Common myeloid progenitor, CD34-positive (primary cell): ENCODE results near the gene SLTM.
"Not testable (repeated sequence)": the region's sequence is repeated elsewhere in the genome, so short reads cannot be mapped to it uniquely, and the experiment has no call there.

ENCODE experiments used
- CTCF ChIA-PET: fragments of 350-600 bp; sonication (Branson Sonifier 250); formaldehyde crosslinking; loops from one replicate; lab custom pipeline; 2021; ENCODE audit warnings: antibody characterized with exemption; lab: Charles Lee
- POLR2A ChIA-PET: fragments of 350-600 bp; sonication (Branson Sonifier 250); formaldehyde crosslinking; loops from one replicate; lab custom pipeline; 2021; ENCODE audit warnings: antibody characterized with exemption; lab: Charles Lee
- DNase-seq, 3 donors: peaks; one replicate each; pipeline versions ENCODE4 v3.0.0 to v3.0.0-alpha.2; 2013
- H3K27ac ChIP-seq, 2 experiments: 1 replicate in 1 of 2; 2 replicates in 1 of 2; pipeline ENCODE4 v1.7.0; 2013; ENCODE audit warnings: inconsistent platforms in 2 of 2, low read length in 2 of 2, mild to moderate bottlenecking in 2 of 2, low read depth in 1 of 2, moderate library complexity in 1 of 2; ENCODE audit not compliant: severe bottlenecking in 2 of 2, insufficient read depth in 1 of 2, poor library complexity in 1 of 2
- H3K27me3 ChIP-seq, 5 experiments: replicated peaks in 2 of 5; 1 replicate in 3 of 5; 2 replicates in 2 of 5; pipeline versions ENCODE4 v1.6.1 to v1.7.0; 2013; ENCODE audit warnings: low read length in 4 of 5, mild to moderate bottlenecking in 2 of 5, moderate library complexity in 2 of 5, inconsistent platforms in 1 of 5; ENCODE audit not compliant: insufficient read depth in 5 of 5, control insufficient read depth in 4 of 5
- H3K36me3 ChIP-seq, 4 experiments: 1 replicate in 2 of 4; 2 replicates in 2 of 4; pipeline versions ENCODE4 v1.6.1 to v1.7.0; 2013; ENCODE audit warnings: low read length in 3 of 4, control low read depth in 1 of 4, mild to moderate bottlenecking in 1 of 4; ENCODE audit not compliant: control insufficient read depth in 4 of 4, insufficient read depth in 4 of 4
- H3K4me1 ChIP-seq, 4 experiments: 1 replicate in 3 of 4; 2 replicates in 1 of 4; pipeline versions ENCODE4 v1.6.1 to v1.7.1; 2013; ENCODE audit warnings: low read length in 3 of 4, mild to moderate bottlenecking in 3 of 4, control low read depth in 1 of 4, inconsistent platforms in 1 of 4, moderate library complexity in 1 of 4; ENCODE audit not compliant: control insufficient read depth in 4 of 4, insufficient read depth in 4 of 4; ENCODE audit errors: control extremely low read depth in 1 of 4
- H3K4me3 ChIP-seq, 7 experiments: 1 replicate in 4 of 7; 2 replicates in 3 of 7; pipeline versions ENCODE4 v1.5.1 to v1.7.0; 2013; ENCODE audit warnings: mild to moderate bottlenecking in 7 of 7, low read length in 6 of 7, moderate library complexity in 6 of 7, inconsistent platforms in 2 of 7, low read depth in 2 of 7, control low read depth in 1 of 7; ENCODE audit not compliant: insufficient read depth in 4 of 7, control insufficient read depth in 1 of 7; ENCODE audit errors: extremely low read depth in 1 of 7
- H3K9me3 ChIP-seq, 5 experiments: 1 replicate in 4 of 5; 2 replicates in 1 of 5; pipeline versions ENCODE4 v1.6.1 to v1.7.1; 2013; ENCODE audit warnings: low read length in 4 of 5, mild to moderate bottlenecking in 2 of 5, inconsistent platforms in 1 of 5, low read depth in 1 of 5, moderate library complexity in 1 of 5; ENCODE audit not compliant: control insufficient read depth in 4 of 5, insufficient read depth in 2 of 5; ENCODE audit errors: control extremely low read depth in 1 of 5
- WGBS: methylation state at CpG from one replicate; pipeline ENCODE4 v1.1.5; 2013; ENCODE audit not compliant: insufficient coverage; 5-methylcytosine and 5-hydroxymethylcytosine counted together

Gene SLTM

GRCh38 chr15:58870451-58870850 is 63.0 kb downstream of the SLTM start:
- no peak overlapping the region for H3K27ac ChIP-seq
- peaks cover 0 to under 1% (median 0%) of the 10 kb centered on the region in 5 experiments for H3K27me3 ChIP-seq
- DNase-seq: no peak
- H3K4me1 ChIP-seq: peaks cover 0 to under 1% (median 0%) of the 10 kb centered on the region in 4 experiments
- ChIA-PET CTCF (no interaction called here), POLR2A (no interaction called here)
- no peaks in the 10 kb centered on the region for H3K9me3 ChIP-seq
- H3K4me3 ChIP-seq: no peak overlapping the region
- H3K36me3 ChIP-seq: no peaks in the 10 kb centered on the region
- no CpG with 5 or more reads among the region's 4 CpGs for WGBS

- Histone ChIP-seq H3K27ac (no peak overlapping the region), H3K4me3 (no peak overlapping the region), H3K4me1 (peaks cover 0 to 10% (median 5%) of the 10 kb centered on the region in 4 experiments), H3K36me3 (no peaks in the 10 kb centered on the region), H3K27me3 (peaks cover 0 to 16% (median 2%) of the 10 kb centered on the region in 5 experiments), H3K9me3 (no peaks in the 10 kb centered on the region)
- ChIA-PET CTCF (no interaction called here), POLR2A (no interaction called here)
- 100% methylated on average over 2 of the region's 4 CpGs for WGBS
- no peak for DNase-seq
Observed at GRCh38 chr15:58867926-58868325, 65.6 kb downstream of the SLTM start.

DNA sequence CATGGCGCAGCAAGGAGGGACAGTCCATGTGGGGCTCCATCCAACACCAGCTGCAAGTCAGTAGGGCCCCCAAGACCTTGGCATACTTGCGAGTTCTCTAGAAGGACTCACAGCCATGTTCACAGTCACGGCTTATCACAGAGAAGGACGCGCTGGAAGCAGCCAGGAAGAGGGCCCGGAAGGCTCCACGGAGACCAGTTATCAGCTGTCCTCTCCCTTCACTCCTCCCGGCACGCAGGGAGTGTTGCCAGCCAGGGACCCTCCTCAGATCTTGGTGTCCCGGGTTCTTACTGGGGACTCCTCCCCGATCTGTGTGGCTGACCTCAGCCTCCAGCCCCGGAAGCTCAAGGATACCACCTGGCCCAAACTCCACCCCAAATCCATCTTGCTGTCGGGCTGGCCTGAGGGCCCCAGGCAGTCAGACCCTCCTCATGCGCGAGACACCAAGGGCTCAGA is 68.0 kb downstream of the SLTM start:
- Histone ChIP-seq H3K27me3 (peaks cover 0 to 16% (median 2%) of the 10 kb centered on the region in 5 experiments), H3K4me3 (peak overlapping the region in 2 of 7 experiments; percentile 50 to 53), H3K4me1 (peaks cover 0 to 10% (median 5%) of the 10 kb centered on the region in 4 experiments), H3K36me3 (no peaks in the 10 kb centered on the region), H3K9me3 (no peaks in the 10 kb centered on the region), H3K27ac (no peak overlapping the region)
- WGBS: 93% methylated on average over 15 of the region's 15 CpGs
- no peak for DNase-seq
- ChIA-PET CTCF (no interaction called here), POLR2A (no interaction called here)

GRCh38 chr15:58864602-58865424 is 68.7 kb downstream of the SLTM start:
- H3K4me1 ChIP-seq: peaks cover 0 to 10% (median 5%) of the 10 kb centered on the region in 4 experiments
- no peaks in the 10 kb centered on the region for H3K36me3 ChIP-seq
- peaks cover 0 to 16% (median 2%) of the 10 kb centered on the region in 5 experiments for H3K27me3 ChIP-seq
- peak overlapping the region in 3 of 7 experiments; percentile 43 to 53 (median 50) for H3K4me3 ChIP-seq
- POLR2A ChIA-PET: no interaction called here
- peak in 2 of 3 donors; percentile 30 to 47 for DNase-seq
- no peaks in the 10 kb centered on the region for H3K9me3 ChIP-seq
- CTCF ChIA-PET: interaction anchor here (0.8 kb wide), 1 partner anchor 20 kb away, joined by 3 read pairs; no protein-coding TSS in a partner anchor
- 28% methylated on average over 45 of the region's 54 CpGs for WGBS
- no peak overlapping the region for H3K27ac ChIP-seq

GRCh38 chr15:58862326-58862725 is 71.2 kb downstream of the SLTM start:
- no peak for DNase-seq
- H3K27ac ChIP-seq: no peak overlapping the region
- H3K9me3 ChIP-seq: no peaks in the 10 kb centered on the region
- no peaks in the 10 kb centered on the region for H3K36me3 ChIP-seq
- peaks cover 0 to 16% (median 2%) of the 10 kb centered on the region in 5 experiments for H3K27me3 ChIP-seq
- POLR2A ChIA-PET: interaction anchor here (0.6 kb wide), 1 partner anchor 57 kb away, joined by 4 read pairs; no protein-coding TSS in a partner anchor
- H3K4me3 ChIP-seq: no peak overlapping the region
- WGBS: no CpG with 5 or more reads among the region's 2 CpGs
- peaks cover 0 to 10% (median 5%) of the 10 kb centered on the region in 4 experiments for H3K4me1 ChIP-seq
- CTCF ChIA-PET: interaction anchor here (0.6 to 1.6 kb wide), 2 partner anchors 10 to 12 kb away, joined by 3 read pairs; no protein-coding TSS in a partner anchor

- CTCF ChIA-PET, H3K27ac ChIP-seq, H3K36me3 ChIP-seq, H3K27me3 ChIP-seq, H3K4me3 ChIP-seq, DNase-seq, H3K9me3 ChIP-seq, H3K4me1 ChIP-seq: not testable (repeated sequence)
- no CpG with 5 or more reads among the region's 1 CpG for WGBS
- POLR2A ChIA-PET: interaction anchor here (0.6 kb wide), 1 partner anchor 38 kb away, joined by 3 read pairs; no protein-coding TSS in a partner anchor
Observed at GRCh38 chr15:58856621-58857020, 76.9 kb downstream of the SLTM start.

GRCh38 chr15:58856086-58856485 is 77.4 kb downstream of the SLTM start:
- Histone ChIP-seq H3K4me3 (no peak overlapping the region), H3K9me3 (no peaks in the 10 kb centered on the region), H3K4me1 (no peaks in the 10 kb centered on the region), H3K27ac (no peak overlapping the region), H3K36me3 (peaks cover 0 to 11% (median 4%) of the 10 kb centered on the region in 4 experiments), H3K27me3 (no peaks in the 10 kb centered on the region)
- ChIA-PET CTCF (interaction anchor here (0.6 kb wide), 1 partner anchor 37 kb away, joined by 4 read pairs; no protein-coding TSS in a partner anchor), POLR2A (interaction anchor here (0.6 kb wide), 1 partner anchor 440 kb away, joined by 3 read pairs; no protein-coding TSS in a partner anchor)
- no peak for DNase-seq
